Stimulated activated CD8-positive, alpha-beta memory T cell treated with anti-CD3 and anti-CD28 coated beads, Interleukin-4, amount 100 ng/mL, for 1 hour (primary cell): ENCODE data around the gene PRKAB1.

Source experiments
- DNase-seq, 2 donors: peaks; one replicate each; pipeline ENCODE4 v3.0.0-alpha.2; 2020; ENCODE audit warnings: low read depth in 2 of 2, low spot score in 1 of 2

Gene PRKAB1

DNA sequence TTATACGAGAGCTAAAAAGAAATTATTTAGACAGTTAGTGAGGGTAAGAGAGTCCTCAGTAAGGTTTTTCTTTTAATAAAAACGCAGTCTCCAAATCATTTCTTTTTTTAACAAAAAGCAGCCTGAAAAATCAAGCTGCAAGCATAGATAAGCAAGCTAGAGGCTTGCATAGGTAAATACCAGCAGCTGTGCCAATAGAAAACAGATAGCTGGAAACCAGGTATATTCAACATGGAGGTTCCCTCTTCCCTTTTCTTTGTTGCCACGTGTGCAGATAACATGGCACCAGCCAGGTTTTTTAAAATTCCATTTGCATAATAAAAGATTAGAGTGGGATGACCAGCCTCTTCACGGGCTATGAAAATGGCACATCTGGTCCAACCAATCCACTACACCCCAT is 6.1 kb upstream of the PRKAB1 start:
- no peak for DNase-seq

DNA sequence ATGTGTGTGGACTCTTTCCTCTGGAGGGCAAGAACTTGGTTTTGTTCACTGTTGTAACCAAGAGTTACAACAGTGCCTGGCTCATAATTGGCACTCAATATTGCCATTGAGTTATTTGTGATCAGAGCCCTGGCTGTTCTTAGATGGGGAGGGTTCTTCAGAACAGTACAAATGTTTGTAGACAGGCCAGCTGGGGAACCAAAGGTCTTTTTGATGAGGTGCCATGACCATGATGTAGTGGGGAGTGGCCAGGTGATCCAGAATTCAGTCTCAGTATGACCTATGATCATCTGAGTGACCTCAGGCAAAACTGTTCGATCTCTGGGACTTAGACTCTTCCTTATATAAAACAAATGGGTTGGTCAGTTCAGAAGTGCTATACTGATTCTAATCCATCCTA is 3.3 kb upstream of the PRKAB1 start:
- no peak for DNase-seq

DNA sequence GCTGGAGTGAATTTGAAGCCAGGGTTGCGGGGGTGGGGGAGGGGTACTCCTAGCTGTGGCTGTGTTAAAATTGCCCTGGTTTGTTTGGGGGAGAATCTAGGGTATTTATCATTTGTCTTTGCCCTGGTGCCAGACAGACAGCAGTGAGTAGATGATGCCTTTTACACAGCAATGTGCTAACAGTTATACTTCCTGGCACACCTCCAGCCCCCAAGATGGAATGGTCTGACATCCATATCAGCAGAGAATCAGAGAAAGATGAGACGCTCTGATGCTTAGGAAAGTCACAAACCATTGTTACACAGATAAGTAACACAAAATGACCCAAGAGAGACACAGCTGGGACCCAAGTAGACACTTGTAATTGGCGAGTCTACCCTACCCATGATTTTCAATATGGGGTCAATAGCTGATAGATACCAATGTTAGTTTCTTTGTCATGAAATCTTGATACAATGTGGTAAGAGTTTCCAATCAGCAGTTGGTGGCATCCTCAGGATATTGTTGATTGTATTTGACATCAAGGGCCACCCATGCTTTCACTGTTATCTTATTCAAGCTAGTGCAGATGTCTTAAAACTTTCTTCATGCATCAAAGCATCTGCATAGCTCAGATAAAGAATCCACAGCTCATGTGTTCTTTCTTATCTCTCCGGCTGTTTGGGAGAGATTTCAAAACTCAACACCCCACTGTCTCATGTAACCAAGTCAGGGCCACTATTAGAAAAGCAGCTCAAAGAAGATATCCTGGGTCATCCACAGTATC is 2.6 kb upstream of the PRKAB1 start:
- no peak for DNase-seq

DNA sequence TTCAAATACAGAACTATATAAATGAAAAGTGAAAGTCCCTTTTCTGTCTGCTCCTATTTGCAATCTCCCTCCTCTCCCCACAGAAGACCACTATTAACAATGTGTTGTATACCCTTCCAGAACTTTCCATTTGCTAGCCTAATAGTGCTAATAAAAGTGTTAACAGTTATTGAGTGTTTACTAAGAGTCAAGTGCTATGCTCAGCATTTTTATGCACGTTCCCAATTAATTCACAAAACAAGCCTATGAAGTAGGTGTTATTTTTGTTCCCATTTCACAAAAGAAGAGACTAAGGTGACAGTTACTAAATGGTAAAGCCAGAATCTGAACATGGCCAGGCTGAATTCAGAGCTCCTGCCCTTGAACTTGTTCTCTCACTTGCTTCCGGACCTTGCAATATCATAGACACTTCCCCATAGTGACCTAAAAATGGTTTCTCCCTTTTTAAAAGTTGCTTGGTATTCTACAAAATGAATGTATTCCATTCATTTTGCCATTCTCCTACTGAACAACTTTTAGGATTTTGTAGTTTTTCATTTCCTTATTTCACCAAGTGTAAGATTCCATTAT is 1.6 kb upstream of the PRKAB1 start:
- DNase-seq, result no peak

DNA sequence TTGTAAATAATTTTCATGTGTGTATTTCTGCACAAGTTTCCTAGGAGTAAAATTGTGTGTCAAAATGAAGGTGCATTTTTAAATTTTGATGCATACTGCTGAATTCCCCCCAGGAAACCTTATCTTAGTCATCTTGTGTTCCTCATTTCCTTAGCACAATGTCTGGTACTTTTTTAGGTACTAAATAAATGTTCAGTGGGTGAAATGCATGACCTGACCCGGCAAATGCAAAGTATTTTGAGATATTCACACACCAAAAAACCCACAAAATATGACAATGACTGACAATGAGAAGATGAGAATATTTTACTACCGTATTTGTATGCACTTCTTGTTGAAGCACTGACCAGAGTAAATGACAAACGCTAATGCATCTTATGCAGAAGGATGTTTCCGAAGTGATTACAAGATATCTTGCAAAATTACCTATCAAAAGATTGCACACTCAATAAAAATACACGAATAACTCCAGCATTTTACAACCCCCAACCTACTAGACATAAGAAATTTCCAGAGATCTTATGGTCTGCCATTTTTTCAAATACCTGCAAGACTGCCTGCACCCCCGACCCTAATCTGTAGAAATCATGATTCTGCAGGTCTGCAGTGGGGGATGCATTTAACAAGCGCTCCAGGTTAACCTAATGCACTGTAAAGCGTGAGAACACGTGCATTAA is 895 bp upstream of the PRKAB1 start:
- no peak for DNase-seq

DNA sequence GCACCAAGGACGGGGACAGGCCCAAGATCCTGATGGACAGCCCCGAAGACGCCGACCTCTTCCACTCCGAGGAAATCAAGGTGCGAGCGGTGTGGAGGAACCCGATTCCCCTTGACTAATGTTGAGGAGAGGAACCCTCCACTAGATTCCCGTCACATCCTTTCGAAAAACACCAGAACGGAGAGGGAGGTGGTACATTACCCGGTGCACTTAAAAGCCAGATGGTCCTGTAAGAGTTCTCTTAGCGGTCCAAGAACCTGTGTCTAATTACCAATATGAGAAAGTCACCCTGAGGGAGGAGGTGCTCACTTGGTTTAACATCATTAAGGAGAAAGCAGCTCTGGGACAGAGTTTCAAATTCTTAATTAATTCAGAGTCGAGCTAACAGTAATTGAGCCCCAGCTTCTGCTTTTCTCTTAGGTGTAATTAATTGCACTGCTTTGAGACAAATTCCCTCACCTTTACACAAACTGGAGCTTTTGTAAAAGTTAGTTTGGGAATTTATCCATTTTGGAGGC is 450 bp downstream of the PRKAB1 start:
- DNase-seq, result no peak

DNA sequence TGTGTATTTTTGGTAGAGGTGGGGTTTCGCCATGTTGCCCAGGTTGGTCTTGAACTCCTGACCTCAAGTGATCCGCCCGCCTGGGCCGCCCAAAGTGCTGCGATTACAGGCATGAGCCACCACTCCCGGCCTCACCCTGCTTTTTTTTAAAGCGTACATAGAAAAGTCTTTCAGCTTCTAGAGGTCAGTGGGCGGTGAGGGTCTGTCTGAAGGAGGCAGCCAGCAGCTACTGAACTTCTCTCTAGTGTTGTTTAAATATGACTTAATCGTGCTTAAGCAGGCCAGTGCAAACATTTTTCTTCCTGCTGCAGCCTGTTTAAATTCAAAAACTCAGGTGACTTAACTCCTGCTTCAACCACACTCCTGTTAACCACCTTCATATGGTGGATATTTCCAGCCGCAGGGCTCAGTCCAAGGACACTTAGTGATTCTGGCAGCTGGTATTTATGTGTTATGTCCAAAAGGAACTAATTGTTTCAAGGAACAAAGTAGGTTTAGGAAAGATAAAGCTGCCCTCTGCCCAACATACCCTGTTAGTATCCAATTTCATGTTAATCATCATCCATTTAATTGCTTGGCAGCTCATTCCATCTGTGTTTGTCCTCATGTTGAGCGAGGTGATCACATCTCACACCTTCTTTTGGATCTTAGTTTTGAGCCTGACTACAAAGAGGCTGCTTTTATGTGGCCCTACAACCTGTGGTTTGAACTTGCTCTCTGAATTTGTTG is 2.0 kb downstream of the PRKAB1 start:
- no peak for DNase-seq

DNA sequence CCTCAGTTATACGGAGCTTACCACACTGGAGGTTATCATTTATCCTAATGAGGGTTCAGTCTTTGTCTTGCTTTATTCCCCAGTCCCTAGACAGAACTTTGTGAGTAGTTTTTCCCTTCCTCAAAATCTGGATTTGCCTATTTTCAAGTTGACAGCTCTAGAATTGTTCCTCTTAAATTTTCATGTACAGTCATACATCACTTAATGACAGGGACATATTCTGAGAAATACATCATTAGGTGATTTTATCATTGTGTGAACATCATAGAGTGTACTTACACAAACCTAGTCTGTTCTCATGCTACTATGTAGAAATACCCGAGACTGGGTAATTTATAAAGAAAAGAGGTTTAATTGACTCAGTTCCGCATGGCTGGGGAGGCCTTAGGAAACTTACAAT is 3.1 kb downstream of the PRKAB1 start:
- DNase-seq, result no peak

DNA sequence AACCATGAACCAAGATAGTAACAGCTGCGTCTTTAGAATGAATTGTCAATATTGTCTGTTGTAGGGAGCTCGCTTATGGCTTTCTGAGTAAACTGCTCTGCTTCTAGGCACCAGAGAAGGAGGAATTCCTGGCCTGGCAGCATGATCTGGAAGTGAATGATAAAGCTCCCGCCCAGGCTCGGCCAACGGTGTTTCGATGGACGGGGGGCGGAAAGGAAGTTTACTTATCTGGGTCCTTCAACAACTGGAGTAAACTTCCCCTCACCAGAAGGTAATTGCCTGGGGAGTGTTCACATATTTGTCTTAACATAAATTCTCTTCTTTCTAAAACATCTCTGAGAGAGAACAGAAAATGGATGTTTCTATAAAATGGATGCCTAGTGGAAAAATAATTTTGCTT is 4.3 kb downstream of the PRKAB1 start:
- DNase-seq, result no peak

DNA sequence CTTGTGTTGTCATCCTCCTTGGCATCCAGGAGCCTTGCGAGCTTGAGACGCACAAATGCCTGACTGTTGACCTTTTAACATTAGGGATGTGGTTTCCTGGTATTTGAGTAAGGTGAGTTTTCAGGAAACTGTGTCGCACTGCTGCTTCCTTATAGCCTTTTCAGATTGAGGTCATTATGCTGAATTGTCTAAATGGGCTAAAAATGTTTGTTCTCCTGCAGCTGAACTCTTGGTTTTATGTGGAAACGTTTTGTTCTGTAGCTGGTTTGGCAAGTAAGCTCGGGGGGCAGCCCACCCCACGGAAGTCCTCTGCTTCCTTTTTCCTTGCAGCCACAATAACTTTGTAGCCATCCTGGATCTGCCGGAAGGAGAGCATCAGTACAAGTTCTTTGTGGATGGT is 5.7 kb downstream of the PRKAB1 start:
- no peak for DNase-seq

DNA sequence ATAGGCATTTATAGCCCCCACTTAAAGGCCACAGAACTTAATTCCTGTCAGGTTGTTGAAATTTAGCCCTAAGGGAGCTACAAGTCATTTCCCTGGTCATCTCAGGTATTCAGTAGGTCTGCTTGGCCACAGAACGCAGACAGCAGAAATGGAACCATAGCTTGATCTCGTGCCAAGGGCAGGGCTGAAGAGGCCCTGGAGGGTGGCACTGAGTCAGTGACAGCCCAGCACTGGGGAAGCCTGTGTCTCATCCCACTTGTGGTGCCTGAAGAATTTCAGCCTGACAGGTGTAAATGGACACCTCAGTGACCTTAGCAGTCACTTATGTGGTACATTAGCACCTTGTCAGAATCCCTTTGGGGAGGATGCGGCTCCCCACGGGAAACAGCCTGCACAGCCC is 6.6 kb downstream of the PRKAB1 start:
- no peak for DNase-seq

DNA sequence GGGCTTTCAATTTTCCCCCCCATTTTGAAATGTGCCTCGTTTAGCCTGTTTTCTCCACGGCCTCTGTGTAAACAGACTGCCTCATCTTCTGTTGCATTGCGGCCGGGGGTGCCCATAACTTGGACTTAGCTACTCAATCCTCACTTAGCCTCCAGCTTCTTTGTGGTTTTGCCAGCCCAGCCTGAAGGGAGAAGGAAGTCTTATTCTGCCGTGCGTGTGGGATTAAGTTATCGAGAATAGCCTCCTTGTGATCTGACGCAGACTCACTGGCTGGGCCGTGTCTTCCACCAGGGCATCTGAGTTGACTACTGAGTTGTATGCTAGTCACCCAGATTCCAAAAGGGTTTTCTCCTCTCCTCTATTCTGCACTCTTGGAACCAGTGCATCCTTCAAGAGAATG is 8.1 kb downstream of the PRKAB1 start:
- no peak for DNase-seq

DNA sequence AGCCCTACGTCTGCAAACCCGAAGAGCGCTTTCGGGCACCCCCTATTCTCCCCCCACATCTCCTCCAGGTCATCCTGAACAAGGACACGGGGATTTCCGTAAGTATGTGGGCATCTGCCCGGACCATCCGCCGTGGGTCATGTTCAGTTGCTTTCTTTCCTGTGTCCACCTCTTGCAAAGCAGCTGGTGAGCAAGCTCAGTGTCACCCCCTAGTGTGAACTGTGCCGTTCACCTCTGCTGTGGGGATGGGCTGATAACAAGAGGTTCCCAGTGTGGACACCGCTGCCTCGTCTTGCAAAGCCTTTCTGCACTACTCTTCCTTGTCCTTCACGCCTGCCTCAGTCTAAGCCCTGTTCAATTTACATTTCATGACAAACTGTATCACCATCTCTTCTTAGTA is 8.6 kb downstream of the PRKAB1 start:
- DNase-seq, result no peak

DNA sequence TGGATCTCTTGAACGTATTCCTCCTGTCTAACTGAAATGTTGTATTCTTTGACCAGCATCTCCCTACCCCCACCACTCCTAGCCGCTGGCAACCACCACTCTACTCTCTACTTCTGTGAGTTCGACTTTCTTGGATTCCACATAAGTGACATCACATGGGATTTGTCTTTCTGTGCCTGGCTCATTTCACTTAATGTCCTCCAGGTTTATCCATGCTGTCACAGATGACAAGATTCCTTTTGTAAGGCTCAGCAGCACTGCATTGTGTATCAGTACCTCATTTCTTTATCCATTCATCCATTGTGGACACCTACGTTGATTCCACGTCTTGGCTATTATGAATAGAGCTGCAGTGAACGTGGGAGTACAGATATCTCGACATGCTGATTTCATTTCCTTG is 10.5 kb downstream of the PRKAB1 start:
- no peak for DNase-seq

DNA sequence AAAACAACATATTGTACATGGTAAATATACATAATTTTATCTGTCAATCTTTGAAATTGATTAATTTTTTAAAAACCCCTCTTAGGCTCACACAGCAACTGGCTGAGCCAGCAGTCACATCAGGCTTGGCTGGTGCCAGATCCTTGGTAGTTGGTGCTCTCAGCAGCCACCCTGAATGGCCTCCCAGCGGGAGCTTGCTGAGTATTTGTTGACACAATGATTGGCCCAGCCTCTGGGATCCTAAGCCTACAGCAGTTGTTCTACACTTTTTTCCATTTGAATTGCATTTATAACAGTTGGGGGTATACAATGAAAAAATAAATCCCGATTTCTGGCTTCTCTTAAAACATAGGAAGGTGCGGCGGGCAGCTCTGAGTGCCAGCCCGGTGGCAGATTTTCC is 11.1 kb downstream of the PRKAB1 start:
- DNase-seq, result no peak

DNA sequence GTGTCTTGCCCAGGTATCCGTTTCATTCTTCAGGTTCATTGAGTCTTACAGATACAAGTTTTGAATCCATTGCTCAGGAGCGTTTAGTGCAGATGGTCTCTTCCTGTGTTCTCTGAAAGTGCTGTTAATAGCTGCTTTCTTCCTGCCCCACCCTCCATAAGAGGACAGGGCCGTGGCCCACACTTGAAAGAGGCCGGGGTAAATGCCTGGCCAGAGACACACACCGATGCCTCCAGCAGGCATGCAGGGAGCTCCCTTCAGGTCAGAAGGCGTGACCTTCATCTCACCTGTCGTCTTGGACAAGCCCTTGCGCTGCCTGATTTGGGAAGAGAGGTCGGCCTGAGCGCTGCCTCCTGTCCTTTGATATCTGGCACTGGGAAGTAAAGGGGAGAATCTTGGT is 11.6 kb downstream of the PRKAB1 start:
- DNase-seq, result no peak

DNA sequence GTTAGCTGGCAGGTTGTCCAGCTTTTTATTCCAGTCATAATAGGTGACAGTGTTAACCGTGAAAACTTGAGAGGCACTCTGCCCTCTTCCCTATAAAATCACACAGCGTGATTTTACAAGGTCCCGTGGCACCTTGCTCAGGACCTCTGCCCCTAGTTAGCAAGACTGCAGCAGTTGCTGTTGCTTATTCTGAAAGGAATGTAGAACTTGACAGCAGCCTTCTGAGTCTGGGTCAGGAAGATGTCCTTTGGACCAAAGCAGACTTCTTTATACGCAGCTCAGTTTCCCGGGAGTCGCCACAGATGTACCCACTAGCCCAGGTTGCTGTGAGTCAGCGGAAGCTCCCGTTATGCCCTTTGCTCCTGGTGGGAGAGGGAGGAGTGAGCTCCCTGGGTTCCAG is 13.2 kb downstream of the PRKAB1 start:
- no peak for DNase-seq

DNA sequence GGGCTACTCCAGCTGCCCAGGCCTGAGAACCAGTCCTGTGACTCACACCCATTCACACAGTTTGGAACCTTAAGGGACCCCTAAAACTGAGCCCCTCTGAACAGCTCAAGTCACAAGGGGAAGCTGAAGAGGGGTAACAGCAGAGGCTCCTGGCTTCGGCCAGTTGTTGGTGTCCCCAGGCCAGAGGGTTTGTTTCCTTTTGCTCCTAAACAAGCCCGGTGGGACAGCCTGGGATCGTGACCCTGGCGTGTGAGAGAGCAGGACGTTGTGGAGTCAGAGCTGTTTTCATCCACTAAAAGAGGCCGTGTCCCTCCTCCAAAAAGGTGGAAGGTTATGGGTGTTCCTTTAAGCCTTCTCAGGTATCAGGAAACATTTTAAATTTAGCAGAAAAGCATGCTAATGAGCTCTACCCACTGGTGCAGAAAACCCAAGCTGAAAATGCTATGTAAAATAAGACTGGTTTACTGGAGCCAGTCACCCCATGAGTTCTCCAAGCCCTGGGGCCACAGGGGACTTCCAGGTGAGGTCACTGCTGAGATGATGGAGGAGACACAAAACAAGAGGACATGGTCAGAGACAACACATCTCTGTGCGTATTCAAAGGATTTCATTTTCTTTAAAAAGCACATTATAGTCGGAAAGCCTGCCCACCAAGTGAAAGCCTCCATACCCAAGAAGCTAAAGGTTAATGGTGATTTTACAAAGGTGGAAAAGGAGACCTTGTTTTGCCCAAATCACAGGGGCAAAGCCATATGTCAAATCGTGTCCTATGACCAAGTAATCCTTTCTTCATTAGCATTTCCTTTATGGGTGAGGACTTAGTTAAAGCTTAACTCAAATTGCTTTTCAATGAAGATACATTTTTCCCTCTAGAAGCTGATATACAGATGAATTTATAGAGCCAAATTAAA is 14.1 kb downstream of the PRKAB1 start:
- DNase-seq, result no peak

DNA sequence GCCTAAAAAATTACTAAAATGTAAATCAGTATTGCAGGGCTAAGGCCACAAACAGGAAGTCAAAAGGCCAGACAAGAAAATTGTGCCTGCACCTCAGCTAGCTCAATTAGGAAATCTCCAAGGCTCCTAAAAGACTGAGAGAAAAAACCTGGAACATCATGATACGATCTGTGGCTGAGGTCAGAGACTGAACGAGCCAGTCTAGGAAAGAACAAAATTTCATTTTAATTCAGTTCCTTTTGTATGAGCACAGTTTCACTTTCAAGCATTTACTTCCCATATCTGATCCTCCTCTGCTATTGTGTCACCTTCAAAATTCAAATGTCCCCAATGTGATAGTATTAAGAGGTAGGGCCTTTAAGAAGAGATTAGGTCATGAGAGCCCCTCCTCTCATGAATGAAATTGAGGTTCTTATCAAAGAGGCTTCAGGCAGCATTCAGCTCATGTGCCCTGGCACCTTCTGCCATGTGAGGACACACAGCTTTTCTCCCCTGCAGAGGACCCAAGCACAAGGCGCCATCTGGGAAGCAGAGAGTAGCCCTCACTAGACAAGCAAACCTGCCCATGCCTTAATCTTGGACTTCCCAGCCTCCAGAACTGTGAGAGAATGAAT is 14.8 kb downstream of the PRKAB1 start:
- DNase-seq, result no peak

DNA sequence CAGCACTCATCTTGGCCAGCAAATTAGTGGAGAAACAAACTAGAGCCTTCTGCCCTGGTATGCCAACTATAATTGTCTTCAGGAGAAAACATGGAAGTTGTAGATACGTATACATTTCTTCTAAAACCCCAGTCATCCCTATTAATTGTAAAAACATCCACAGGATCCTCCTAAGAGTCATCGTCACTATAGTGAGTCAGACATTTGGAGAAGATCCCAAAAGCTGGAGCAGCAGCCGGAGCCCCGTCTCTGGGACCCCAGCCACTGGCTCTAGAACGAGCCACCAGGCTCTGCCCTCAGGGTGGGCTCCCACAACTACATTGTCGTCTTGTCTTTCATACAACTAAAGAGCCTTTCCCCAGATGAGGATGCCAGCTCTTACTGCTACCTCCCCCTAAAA is 15.5 kb downstream of the PRKAB1 start:
- DNase-seq, result no peak
